ENCODE data around the gene LRP5. TPM values are rescaled to one million over a fixed set of nuclear protein-coding genes. Genes with fewer than 3 reads are reported as not detected.

LRP5 gene
- total and polyA plus RNA-seq, 2 experiments from 2014 or later: 26.9 to 51.1 TPM

DNA sequence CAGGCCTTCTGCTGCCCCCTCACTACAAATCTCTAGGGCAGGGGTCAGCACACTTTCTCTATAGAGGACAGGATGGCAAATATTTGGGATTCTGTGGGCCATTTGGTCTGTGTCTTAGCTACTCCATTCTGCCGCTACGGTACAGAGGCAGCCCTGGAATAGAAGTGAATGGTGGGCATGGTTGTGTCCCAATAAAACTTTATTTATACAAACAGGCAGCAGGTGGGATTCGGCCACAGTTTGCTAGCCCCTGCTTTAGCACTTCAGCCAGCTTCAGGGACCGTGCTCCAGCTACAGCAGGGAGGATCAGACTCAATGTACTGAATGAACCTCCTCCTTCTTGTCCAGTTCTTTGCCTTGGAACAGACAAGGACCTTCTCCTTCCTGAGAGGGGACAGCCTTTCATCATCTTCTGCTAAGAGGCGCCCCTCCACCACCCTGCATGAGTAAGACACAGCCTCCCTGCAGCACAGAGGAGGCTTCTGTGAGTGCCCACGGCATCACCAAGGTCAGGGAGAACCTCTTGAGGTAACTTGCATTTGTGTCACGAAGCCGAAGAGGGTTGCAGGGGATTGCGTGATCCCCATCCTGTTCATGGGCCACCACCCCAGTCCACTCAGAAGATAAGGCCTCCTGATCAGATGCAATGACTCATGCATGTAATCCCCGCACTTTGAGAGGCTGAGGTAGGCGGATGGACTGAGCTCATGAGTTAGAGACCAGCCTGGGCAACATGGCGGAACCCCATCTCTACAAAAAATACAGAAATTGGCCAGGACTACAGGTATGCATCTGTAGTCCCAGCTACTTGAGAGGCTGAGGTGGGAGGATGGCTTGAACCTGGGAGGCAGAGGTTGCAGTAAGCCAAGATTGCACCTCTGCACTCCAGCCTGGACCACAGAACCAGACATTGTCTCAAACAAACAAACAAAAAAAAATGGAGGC is 45.2 kb upstream of the LRP5 start (continued):
- TF ChIP-seq, protein P1, sequence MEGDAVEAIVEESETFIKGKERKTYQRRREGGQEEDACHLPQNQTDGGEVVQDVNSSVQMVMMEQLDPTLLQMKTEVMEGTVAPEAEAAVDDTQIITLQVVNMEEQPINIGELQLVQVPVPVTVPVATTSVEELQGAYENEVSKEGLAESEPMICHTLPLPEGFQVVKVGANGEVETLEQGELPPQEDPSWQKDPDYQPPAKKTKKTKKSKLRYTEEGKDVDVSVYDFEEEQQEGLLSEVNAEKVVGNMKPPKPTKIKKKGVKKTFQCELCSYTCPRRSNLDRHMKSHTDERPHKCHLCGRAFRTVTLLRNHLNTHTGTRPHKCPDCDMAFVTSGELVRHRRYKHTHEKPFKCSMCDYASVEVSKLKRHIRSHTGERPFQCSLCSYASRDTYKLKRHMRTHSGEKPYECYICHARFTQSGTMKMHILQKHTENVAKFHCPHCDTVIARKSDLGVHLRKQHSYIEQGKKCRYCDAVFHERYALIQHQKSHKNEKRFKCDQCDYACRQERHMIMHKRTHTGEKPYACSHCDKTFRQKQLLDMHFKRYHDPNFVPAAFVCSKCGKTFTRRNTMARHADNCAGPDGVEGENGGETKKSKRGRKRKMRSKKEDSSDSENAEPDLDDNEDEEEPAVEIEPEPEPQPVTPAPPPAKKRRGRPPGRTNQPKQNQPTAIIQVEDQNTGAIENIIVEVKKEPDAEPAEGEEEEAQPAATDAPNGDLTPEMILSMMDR (conservative IDR thresholded peaks at IDR 0.05; ENCODE audit: low read depth in 2 of 2): no peak
- no peak for TF ChIP-seq EZH2 (IDR thresholded peaks at IDR 0.05; ENCODE audit: low read depth, unreplicated experiment)
- TF ChIP-seq, protein P2, sequence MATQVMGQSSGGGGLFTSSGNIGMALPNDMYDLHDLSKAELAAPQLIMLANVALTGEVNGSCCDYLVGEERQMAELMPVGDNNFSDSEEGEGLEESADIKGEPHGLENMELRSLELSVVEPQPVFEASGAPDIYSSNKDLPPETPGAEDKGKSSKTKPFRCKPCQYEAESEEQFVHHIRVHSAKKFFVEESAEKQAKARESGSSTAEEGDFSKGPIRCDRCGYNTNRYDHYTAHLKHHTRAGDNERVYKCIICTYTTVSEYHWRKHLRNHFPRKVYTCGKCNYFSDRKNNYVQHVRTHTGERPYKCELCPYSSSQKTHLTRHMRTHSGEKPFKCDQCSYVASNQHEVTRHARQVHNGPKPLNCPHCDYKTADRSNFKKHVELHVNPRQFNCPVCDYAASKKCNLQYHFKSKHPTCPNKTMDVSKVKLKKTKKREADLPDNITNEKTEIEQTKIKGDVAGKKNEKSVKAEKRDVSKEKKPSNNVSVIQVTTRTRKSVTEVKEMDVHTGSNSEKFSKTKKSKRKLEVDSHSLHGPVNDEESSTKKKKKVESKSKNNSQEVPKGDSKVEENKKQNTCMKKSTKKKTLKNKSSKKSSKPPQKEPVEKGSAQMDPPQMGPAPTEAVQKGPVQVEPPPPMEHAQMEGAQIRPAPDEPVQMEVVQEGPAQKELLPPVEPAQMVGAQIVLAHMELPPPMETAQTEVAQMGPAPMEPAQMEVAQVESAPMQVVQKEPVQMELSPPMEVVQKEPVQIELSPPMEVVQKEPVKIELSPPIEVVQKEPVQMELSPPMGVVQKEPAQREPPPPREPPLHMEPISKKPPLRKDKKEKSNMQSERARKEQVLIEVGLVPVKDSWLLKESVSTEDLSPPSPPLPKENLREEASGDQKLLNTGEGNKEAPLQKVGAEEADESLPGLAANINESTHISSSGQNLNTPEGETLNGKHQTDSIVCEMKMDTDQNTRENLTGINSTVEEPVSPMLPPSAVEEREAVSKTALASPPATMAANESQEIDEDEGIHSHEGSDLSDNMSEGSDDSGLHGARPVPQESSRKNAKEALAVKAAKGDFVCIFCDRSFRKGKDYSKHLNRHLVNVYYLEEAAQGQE (IDR thresholded peaks at IDR 0.05; ENCODE audit: unreplicated experiment): no peak
- TF ChIP-seq, protein P3, sequence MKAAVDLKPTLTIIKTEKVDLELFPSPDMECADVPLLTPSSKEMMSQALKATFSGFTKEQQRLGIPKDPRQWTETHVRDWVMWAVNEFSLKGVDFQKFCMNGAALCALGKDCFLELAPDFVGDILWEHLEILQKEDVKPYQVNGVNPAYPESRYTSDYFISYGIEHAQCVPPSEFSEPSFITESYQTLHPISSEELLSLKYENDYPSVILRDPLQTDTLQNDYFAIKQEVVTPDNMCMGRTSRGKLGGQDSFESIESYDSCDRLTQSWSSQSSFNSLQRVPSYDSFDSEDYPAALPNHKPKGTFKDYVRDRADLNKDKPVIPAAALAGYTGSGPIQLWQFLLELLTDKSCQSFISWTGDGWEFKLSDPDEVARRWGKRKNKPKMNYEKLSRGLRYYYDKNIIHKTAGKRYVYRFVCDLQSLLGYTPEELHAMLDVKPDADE (IDR thresholded peaks at IDR 0.05): no peak
- no peak for TF ChIP-seq NANOG (IDR thresholded peaks at IDR 0.05; ENCODE audit: borderline replicate concordance)
- TF ChIP-seq ZNF331 (CRISPR knock-in tag; IDR thresholded peaks at IDR 0.05; ENCODE audit: low read depth): no peak
- TF ChIP-seq POLR2AphosphoS5 (IDR thresholded peaks at IDR 0.05; ENCODE audit: low read depth): no peak
- TF ChIP-seq JUNB (IDR thresholded peaks at IDR 0.05; ENCODE audit: unreplicated experiment): no peak
- no peak for TF ChIP-seq CREB1 (CRISPR knock-in tag; IDR thresholded peaks at IDR 0.05; ENCODE audit: low read depth)

DNA sequence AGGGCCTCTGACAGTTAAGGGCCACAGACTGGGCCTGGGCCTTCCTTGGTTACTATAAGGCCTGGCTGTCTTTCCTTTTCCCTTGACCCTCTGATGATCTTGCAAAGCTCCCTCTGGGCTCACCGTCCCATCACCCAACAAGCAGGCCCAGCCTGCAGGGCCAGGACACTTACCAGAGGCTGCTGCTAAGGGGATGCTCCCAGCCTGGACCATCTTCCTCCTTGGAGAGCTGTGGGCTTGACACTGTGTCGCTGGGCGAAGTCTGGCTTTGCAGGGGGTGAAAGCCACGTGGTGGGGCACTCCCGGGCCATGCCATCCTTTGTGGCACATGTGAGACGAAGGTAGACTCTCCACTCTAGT is 44.5 kb upstream of the LRP5 start:
- no peak for TF ChIP-seq EZH2 (IDR thresholded peaks at IDR 0.05; ENCODE audit: low read depth, unreplicated experiment)
- H3K27me3 Mint-ChIP-seq (ENCODE audit: insufficient read depth, low read depth, poor library complexity): peaks cover 5% of the 10 kb centered on the region
- DNase-seq (ENCODE audit: low spot score): no peak
- peaks cover 13% of the 10 kb centered on the region for H3K4me1 Mint-ChIP-seq
- Histone ChIP-seq H3K79me2 (replicated peaks; ENCODE audit: insufficient read depth) (peaks cover 30% of the 10 kb centered on the region), H3F3A (replicated peaks; ENCODE audit: low read depth) (peaks cover 6% of the 10 kb centered on the region; the same call in 1 of the 2 replicates), H2AFZ (no peak overlapping the region), H3K27me3 (ENCODE audit: insufficient read depth) (no peaks in the 10 kb centered on the region), H3K36me3 (ENCODE audit: insufficient read depth) (peaks cover 9% of the 10 kb centered on the region; the same call in 1 of the 2 replicates), H3K4me1 (ENCODE audit: insufficient read depth) (peaks cover 7% of the 10 kb centered on the region; the same call in 1 of the 2 replicates), H3K27ac (ENCODE audit: low read depth) (no peak overlapping the region), H3K4me2 (no peak overlapping the region), H3K9me2 (ENCODE audit: insufficient read depth) (no peaks in the 10 kb centered on the region), H3K4me3 (no peak overlapping the region), H4K20me1 (replicated peaks; ENCODE audit: insufficient read depth) (no peaks in the 10 kb centered on the region; the same call in none of the 2 replicates)
- H3K36me3 Mint-ChIP-seq (ENCODE audit: low read depth): peaks cover 44% of the 10 kb centered on the region
- H3K4me3 Mint-ChIP-seq: no peak overlapping the region
- ATAC-seq: no peak
- no peaks in the 10 kb centered on the region for H3K9me3 Mint-ChIP-seq
- no peak overlapping the region for H3K27ac Mint-ChIP-seq
